ENCODE measurements around the gene CACNG7.

DNA sequence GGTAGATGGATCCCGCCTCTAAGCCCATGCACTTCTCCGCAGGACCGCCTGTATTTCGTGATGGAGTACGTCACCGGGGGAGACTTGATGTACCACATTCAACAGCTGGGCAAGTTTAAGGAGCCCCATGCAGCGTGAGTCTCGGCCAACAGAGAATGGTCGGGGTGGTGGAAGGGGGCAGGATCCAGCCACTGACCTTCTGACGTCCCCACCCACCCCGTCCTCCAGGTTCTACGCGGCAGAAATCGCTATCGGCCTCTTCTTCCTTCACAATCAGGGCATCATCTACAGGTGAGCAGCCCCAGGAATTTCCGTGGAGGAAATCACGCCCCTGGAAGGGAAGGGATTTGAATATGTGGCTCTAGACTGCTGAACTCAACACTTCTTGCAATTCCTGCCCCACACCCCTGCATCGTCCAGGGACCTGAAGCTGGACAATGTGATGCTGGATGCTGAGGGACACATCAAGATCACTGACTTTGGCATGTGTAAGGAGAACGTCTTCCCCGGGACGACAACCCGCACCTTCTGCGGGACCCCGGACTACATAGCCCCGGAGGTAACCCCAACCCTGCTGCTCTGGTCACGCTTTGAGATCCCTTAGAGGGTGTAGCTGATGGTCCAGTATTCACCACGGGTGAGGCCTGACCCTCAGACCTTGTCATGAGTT is 8.8 kb upstream of the CACNG7 start:
- no peak for TF ChIP-seq POLR2A (IDR thresholded peaks at IDR 0.05)
- TF ChIP-seq, protein P1, sequence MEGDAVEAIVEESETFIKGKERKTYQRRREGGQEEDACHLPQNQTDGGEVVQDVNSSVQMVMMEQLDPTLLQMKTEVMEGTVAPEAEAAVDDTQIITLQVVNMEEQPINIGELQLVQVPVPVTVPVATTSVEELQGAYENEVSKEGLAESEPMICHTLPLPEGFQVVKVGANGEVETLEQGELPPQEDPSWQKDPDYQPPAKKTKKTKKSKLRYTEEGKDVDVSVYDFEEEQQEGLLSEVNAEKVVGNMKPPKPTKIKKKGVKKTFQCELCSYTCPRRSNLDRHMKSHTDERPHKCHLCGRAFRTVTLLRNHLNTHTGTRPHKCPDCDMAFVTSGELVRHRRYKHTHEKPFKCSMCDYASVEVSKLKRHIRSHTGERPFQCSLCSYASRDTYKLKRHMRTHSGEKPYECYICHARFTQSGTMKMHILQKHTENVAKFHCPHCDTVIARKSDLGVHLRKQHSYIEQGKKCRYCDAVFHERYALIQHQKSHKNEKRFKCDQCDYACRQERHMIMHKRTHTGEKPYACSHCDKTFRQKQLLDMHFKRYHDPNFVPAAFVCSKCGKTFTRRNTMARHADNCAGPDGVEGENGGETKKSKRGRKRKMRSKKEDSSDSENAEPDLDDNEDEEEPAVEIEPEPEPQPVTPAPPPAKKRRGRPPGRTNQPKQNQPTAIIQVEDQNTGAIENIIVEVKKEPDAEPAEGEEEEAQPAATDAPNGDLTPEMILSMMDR (IDR thresholded peaks at IDR 0.05) = no peak

Measured in testis (tissue), 2 donors.